HG03108 (cell line): Measurements from ENCODE around the gene SCAND1.
"Not testable (repeated sequence)": the region's sequence is repeated elsewhere in the genome, so short reads cannot be mapped to it uniquely, and the experiment has no call there.

Experiments used
- ATAC-seq: cut with Tn5 transposase; IDR thresholded peaks from one replicate; pipeline ENCODE4 v1.9.1; 2021; ENCODE audit warnings: moderate library complexity; ENCODE audit not compliant: unreplicated experiment

Gene SCAND1

DNA sequence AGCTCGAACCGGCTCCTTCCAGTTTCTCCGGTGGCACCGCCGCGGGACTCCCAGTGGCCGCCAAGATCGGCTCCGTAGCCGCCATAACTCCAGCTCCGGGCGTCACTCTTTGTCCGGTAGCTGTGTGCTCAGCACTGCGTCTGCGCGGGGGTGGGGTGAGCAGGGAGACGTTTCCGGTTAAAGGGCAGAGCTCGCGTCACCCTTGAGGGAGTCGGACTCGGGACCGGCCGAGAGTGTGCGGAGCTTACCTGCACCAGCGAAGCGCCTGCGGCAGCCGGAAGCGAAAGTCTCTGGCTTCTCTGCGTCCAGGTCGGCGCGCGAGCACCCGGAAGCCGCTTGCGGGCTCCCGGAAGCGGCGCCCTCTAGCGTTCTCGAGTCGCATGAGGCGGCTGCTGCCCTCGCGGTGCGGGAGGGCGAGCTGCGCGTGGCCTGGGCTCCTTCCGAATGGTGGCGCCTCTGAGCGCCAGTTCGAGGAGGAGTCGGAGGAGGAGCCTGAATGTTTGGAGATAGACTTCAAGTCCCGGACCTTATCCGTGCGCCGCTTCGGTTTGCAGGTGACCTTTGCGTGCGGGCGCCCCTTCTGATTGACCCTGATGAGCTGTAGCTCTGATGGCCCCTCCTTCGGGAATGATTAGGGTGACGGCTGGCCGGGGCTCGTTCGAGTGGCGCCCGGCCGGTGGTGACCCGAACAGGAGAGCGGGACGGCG is at the start of gene SCAND1:
Gene SCAND1 (minus strand): TSS at position 303 of the 707 bp plus-strand sequence. CDS start 218 bp downstream, at position 85.
- ATAC-seq = peak; percentile 84

DNA sequence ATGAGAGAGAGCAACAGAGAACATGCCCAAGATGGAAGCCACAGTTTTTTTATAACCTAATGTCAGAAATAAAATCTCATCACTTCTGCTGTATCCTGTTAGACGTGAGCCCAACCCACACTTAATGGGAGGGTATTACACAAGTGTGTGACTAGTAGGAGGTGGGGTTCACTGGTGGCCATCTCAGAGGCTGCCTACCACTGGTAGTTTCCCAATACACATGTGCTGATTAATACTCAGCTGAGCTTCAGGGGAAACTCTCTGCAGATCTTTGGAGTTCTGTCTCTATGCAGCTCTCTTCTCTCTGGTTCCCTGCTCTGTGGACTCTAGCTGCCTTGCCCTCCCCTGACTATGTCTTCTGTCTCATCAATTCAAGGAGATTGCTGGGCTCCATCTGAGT is 49.7 kb upstream of the SCAND1 start:
- no peak for ATAC-seq

DNA sequence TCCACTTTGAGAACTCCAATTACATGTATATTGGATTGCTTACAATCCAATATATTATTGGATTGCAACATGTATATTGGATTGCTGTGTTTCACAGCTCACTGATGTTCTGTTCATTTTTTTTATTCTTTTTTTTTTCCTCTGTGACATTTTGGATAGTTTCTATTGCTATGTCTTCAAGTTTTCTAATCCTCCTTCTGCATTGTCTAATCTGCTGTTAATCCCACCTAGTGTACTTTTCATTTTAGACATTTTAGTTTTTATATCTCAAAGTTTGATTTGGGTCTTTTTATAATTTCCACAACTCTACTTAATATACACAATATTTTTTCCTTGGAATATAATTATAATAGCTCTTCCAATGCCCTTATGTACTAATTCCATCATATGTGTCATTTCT is 48.6 kb upstream of the SCAND1 start:
- ATAC-seq = no peak

DNA sequence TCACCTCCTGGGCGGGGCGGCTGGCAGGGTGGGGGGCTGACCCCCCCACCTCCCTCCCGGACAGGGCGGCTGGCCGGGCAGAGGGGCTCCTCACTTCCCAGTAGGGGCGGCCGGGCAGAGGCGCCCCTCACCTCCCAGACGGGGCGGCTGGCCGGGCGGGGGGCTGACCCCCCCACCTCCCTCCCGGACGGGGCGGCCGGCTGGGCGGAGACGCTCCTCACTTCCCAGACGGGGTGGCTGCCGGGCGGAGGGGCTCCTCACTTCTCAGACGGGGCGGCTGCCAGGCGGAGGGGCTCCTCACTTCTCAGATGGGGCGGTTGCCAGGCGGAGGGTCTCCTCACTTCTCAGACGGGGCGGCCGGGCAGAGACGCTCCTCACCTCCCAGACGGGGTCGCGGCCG is 47.0 kb upstream of the SCAND1 start:
- ATAC-seq = not testable (repeated sequence)

DNA sequence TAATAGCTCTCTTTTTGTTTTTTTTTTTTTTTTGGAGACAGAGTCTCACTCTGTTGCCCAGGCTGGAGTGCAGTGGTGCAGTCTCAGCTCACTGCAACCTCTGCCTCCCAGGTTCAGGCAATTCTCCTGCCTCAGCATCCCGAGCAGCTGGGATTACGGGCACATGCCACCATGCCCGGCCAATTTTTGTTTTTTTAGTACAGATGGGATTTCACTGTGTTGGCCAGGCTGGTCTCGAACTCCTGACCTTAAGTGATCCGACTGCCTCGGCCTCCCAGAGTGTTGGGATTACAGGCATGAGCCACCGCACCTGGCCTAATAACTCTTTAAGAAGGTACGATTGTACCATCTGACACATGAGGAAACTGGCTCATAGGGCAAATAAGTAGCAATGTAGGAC is 42.2 kb upstream of the SCAND1 start:
- ATAC-seq = not testable (repeated sequence)

DNA sequence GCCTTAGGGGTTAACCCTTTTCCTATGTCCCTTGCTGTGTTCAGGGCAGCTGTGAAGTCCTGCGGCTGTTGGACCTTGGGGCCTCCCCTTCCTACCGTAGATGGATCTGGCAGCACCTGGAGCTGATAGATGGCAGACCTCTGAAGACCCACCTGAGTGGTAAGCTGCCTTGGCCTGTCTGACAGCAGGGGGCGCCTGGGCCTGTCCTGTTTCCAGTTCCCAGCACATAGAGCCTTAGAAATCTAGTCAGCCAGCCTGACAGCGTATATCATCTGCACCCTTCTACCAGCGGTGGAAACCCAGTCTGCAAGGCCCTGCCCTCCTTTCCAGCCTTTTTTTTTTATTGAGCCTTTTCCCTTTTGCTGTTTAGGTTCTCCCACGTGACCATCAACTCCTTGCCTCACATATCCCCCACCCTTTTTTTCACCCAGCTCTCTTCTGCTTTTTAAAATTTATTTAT is 40.7 kb upstream of the SCAND1 start:
- no peak for ATAC-seq

DNA sequence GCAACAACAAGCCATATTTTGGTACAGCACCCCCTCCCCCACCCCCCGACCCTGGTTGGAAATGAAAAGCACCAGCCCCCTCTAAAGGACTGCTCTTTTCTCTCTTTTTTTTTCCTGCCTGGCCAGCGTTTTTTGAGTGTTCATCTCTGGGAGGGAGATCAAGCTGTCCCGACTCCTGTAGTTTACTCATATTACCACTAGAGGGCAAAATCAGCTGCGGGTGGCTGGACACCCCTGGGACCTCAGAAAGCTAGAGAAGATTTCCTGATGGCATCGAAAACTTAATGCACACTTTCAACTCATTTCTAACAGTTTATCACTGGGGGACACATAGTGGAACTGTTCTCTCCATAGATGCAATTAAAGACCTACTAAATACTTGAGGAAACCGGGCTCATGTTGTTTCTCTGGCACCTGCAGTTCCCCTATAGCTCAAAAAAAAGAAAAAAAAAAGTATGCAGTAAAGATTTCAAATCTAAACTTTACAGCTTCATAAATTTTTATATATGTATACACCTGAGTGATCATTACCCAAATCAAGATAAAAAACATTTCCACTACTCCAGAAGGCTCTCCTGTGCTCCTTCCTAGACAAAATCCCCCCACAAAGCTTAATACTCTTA is 38.5 kb upstream of the SCAND1 start:
- ATAC-seq = no peak

DNA sequence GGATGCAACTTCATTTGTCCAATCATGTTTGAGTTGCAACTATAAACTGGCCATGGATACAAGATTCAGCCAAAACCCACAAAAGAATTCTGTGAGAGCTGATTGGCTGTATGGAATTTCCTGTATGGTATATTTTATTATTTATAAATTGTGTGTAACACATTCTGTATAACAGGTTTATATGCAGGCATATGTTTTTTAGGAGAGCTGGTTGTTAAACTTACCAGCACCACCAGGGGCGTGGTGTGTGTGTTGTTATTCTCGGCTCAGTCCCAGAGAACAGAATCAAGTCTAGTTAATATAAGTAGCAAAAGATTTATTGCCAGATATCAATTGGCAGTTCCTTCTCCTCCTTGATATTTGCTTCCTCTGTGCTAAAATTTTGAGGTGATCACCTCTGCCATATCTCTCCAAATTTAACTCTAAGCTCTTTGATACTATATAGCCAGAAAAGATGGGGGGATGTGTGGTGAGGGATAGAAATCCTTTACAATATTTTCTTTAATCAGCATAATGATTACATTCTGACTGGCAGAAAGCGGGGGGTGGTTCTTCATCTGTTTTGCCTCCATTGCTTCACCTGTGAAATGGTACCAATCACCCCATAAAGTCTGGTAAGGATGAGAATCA is 37.0 kb upstream of the SCAND1 start:
- no peak for ATAC-seq

DNA sequence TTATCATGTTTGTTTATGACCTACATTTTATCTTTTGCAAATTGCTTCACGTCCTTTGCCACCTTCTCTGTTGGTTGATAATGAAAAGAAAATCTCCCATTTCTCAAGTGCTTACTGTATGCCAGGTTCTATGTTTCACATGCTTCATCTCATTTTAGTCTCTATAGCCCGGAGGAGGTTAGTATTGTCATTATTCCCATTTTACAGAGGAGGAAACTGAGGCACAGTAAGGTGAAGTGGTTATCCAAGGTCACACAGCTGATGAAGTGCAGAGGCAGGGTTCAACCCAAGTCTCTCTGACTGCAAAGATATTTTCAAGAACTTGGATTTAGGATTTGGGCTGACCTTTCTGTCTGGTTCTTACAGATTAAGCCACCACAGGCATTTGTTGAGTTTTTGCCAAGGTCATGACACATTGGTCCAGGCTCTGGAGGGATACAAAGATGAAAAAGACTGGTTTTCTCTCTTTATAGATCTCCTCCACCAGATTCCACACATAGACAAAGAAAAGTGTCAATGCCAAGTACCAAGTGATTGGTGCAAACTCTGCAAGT is 34.7 kb upstream of the SCAND1 start:
- no peak for ATAC-seq

DNA sequence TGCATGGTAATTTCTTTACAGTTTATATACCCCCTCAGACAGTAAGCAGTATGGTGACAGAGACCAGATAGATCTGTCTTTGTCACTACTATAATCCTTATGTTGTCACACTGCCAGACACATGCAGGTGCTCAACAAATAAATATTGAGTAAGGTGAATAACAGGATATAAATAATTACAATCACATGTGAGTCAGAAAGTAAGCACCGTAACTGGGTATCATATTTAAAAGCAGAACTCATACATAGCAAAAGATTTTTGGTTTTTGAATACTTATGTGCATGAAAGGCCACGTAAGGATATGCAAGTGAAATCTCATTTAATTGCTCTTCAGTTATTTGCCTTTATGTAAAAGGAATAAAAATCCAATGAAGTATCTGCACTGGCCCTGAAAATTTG is 31.5 kb upstream of the SCAND1 start:
- ATAC-seq = no peak

DNA sequence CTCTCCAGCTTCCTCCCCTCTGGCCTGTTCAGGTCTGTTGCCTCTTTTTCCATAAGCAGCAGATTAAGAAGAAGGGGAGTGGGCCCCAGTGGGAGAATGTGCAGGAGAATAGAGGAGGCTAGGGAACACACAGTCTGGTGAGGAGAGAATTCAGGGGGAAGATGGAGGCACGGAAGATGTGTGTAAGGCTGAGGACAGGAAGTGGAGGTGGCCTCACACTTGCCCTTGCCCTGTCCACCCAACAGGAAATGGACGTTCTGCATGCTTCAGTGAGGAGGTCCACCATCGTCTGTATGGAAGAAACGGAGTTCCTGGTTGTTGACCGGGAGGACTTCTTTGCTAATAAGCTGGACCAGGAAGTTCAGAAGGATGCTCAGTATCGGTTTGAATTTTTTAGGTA is 30.1 kb upstream of the SCAND1 start:
- ATAC-seq = no peak

DNA sequence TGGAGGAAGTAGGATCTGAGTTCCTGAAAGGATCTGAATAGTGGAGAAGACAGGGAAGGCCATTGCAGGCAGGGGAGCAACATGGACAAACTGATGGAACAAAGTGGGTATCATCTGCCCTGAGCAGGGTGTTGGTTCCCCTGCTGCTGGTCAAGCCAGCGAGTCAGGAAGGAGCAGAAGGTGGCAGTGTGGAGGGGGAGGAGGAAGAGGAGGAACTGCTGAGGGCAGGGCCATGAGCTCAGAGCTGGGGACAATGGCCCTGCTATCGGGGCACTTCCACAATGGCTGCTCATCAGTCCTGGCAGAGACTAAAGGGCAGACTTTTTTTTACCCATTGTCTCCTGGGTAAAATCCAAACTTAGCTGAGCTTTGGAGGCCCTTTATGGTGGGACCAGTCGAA is 27.7 kb upstream of the SCAND1 start:
- no peak for ATAC-seq

DNA sequence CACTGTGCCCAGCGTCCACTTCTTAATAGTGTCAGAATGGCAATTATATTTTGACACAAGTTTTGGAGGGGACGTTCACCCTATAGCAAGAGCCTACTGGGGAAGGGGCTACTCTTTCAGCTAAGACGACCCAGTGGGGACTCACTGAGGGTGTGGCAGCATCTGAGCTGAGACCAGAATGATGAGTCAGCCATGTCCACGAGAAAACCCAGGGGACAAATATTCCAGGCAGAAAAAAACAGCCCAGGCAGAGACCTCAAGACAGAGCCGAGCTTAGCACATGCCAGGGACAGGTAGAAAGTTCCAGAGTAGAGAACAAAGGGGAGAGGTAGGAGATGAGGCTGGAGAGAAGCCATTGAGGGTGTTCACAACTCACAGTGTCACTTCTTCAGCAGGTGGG is 25.2 kb upstream of the SCAND1 start:
- ATAC-seq = no peak

DNA sequence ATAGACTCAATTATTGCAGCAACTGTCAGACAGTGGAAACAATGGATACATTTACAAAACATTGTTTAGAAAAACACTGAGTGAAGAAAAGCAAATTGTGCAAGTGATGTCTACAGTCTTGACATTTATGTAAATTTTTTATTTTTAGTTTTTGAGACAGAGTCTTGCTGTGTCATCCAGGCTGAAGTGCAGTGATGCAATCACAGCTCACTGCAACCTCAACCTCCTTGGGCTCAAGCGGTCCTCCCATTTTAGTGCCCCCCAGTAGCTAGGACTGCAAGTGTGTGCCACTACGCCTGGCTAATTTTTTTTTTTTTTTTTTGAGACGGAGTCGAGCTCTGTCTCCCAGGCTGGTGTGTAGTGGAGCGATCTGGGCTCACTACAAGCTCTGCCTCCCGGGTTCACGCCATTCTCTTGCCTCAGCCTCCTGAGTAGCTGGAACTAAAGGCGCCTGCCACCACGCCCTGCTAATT is 23.8 kb upstream of the SCAND1 start:
- no peak for ATAC-seq

DNA sequence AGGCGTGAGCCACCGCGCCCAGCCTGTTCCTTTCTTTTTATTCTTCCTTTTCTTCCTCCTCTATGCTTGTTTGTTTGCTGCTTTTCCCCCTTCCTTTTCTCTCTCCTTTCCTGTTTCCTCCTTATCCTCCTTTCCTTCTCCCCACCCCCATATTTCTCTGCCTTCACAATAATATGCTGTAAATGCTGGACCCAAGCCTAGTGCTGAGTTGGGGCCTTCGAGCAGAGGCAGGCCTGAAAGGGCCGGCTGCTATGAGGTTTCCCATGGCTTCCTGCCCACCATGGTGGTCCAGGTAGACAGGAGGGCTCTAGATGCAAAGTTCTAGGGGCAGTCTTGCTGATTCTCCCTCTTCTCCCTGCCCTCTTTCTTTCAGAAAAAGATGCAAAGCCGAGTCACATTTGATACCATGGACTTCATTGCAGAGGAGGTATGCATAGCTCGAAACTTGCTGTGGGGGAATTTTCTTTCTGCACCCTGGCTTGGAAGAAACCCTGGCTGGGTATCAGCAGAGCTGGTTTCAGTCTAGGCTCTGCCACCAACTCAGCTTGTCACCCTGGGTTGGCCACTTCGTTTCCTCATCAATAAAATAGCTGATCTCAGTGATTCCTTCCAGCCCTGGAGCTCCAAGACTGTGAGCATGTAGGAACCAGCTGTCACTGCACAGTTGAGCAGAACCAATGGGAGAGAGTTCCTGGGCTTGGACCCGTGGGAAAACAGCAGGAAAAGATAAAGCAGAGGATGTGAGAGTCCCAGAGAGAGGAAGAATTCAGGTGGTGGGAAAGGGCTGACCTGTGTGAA is 21.5 kb upstream of the SCAND1 start:
- ATAC-seq = no peak

DNA sequence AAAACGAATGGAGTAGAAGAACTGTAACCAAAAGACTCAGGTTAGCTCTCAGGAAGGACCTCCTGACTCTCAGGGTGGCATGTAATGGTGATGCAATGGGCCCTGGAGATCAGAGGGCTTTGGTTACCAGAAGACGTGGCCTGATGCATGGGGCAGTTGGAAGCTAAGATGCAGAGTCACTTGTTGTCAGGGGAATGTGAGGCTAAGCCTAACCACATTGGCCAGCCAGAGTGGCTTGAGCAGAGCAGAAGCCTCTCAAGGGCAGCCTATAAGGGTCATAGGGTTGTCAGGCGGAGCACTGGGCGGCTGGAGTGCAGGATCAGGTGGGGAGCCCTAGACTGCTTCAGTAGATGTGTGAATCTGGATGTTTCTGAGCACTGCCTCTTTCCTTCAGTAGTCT is 20.0 kb upstream of the SCAND1 start:
- no peak for ATAC-seq

DNA sequence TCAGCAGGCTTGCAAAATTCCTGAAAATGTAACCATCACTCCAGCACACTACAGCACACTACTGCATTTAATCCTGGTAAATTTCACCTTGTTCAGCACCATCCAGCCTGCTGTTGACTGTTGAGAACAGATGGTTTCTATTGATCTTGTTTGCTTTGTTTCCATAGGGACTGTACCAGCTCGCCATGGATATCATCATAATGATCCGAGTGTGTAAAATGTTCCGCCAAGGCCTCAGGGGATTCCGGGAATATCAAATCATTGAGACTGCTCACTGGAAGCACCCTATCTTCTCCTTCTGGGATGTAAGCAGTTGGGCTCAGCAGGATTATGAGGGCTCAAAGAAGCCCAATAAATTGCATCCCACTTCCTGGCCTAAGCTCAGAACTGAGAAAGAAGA is 18.2 kb upstream of the SCAND1 start:
- no peak for ATAC-seq

DNA sequence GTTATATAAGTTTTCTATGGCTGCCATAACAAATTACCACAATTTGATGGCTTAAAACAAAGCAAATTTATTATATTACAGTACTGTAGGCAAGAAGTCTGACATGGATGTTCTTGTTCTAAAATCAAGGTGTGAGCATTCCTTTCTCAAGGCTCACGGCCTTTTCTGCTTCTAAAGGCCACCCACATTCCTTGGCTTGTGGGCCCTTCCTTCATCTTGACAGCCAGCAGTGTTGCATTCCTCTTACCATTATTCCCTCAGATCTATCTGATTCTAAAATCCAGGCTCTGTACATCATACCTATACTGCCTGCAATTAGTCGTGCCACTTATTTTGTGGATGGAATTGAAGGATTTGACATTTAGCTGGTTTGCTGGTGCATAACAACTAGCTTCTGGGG is 17.7 kb upstream of the SCAND1 start:
- no peak for ATAC-seq

DNA sequence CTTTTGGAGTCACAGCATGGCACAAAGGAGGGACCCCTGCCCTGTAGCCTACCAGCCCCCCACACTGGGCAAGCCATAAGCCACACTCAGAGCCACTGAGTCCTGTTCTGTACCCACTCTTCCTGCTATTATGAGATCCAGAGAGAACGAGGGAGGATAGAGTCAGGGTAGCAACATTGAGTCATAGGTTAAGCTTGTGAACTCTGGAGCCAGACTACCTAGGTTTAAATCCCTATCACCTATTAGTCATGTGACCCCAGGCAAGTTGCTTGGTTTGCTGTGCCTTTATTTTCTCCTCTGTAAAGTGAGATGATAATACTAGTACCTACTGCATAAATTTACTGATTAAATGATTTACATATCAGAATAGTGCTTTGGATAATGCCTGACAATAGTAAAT is 14.6 kb upstream of the SCAND1 start:
- ATAC-seq = no peak

DNA sequence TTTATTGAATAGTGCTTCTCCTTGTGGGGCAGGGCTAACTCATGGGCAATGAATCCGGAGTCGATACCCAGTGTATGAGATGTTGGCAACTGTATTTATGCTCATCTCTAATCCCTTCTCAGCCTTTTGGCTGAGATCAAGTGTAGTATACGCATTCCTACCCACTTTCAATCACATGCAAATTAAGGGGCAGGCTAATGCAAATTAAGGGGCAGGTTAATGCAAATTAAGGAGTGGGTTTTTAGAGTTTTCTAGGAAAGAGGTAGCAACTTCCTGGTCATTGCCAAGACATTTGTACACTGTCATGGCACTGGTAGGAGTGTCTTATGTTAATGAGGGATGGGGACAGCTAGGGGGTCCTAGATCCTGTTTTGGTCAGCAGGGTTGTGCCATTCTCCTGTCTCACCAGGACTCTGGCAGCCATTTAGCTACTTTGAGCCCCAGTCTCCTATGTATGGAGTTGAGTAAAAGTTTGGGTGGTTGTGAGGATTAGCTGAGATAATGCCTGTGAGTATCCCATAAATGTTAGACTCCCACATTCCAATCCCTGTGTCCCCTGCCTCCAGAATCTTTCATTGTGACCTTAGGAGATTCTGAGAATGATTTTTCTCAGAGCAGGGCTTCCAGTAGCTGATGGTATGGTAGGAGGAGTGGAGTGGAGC is 13.8 kb upstream of the SCAND1 start, which contains the start of gene CNBD2:
Gene CNBD2 (plus strand): TSS at position 612 of the 662 bp plus-strand sequence. CDS start 173 bp downstream, outside the sequence.
- ATAC-seq = no peak
